SK-N-SH treated with all-trans-retinoic acid at 6 μM for 48 hours (cell line): ENCODE results near the gene FOXN1.

Source experiments
- ATAC-seq: fragments of 200-7000 bp; cut with Tn5 transposase; 3 replicates; pipeline ENCODE4 v1.9.1; 2020; ENCODE audit warnings: mild to moderate bottlenecking, moderate library complexity
- ARNTL ChIP-seq: fragments of 450-650 bp; formaldehyde crosslinking; IDR thresholded peaks from 2 replicates; pipeline ENCODE4 v1.5.0; 2020; ENCODE audit warnings: low read depth, mild to moderate bottlenecking, moderate library complexity, borderline replicate concordance
- BACH2 ChIP-seq: fragments of 250-450 bp; sonication (Bioruptor Pico); IDR thresholded peaks from 2 replicates; pipeline ENCODE4 v1.9.0; 2021; ENCODE audit warnings: mild to moderate bottlenecking, borderline replicate concordance
- CREB5 ChIP-seq: fragments of 250-450 bp; sonication (Bioruptor Pico); IDR thresholded peaks from 2 replicates; pipeline ENCODE4 v1.5.1; 2020; ENCODE audit warnings: low read depth, mild to moderate bottlenecking, moderate library complexity
- CSRNP3 ChIP-seq: fragments of 250-450 bp; sonication (Bioruptor Pico); IDR thresholded peaks from 2 replicates; pipeline ENCODE4 v1.5.1; 2021; ENCODE audit warnings: mild to moderate bottlenecking, moderate library complexity
- ESRRG ChIP-seq: fragments of 250-450 bp; sonication (Bioruptor Pico); IDR thresholded peaks from 2 replicates; pipeline ENCODE4 v1.6.1; 2021; ENCODE audit warnings: mild to moderate bottlenecking
- GLIS3 ChIP-seq: fragments of 250-450 bp; sonication (Bioruptor Pico); IDR thresholded peaks from 2 replicates; pipeline ENCODE4 v1.5.0; 2020; ENCODE audit warnings: mild to moderate bottlenecking, moderate library complexity
- ISL1 ChIP-seq: fragments of 250-450 bp; sonication (Bioruptor Pico); IDR thresholded peaks from 2 replicates; pipeline ENCODE4 v2.1.2; 2022; ENCODE audit warnings: mild to moderate bottlenecking, moderate library complexity
- OSR1 ChIP-seq: fragments of 250-450 bp; sonication (Bioruptor Pico); IDR thresholded peaks from 2 replicates; pipeline ENCODE4 v1.8.0; 2022; ENCODE audit warnings: moderate library complexity, mild to moderate bottlenecking, inconsistent platforms
- PATZ1 ChIP-seq: fragments of 250-450 bp; sonication (Bioruptor Pico); IDR thresholded peaks from 2 replicates; pipeline ENCODE4 v1.8.0; 2020; ENCODE audit warnings: mild to moderate bottlenecking, moderate library complexity, borderline replicate concordance
- POU6F1 ChIP-seq: fragments of 250-450 bp; sonication (Bioruptor Pico); IDR thresholded peaks from 2 replicates; pipeline ENCODE4 v1.8.0; 2021; ENCODE audit warnings: low read depth, mild to moderate bottlenecking, moderate library complexity, borderline replicate concordance
- PPARA ChIP-seq: fragments of 250-450 bp; sonication (Bioruptor Pico); IDR thresholded peaks from 2 replicates; pipeline ENCODE4 v1.5.0; 2020; ENCODE audit warnings: mild to moderate bottlenecking, borderline replicate concordance
- RARB ChIP-seq: fragments of 250-450 bp; sonication (Bioruptor Pico); IDR thresholded peaks from 2 replicates; pipeline ENCODE4 v1.8.0; 2021; ENCODE audit warnings: mild to moderate bottlenecking, moderate library complexity
- SNAI2 ChIP-seq: fragments of 250-450 bp; sonication (Bioruptor Pico); IDR thresholded peaks from 2 replicates; pipeline ENCODE4 v1.5.0; 2020; ENCODE audit warnings: mild to moderate bottlenecking, moderate library complexity
- TCF4 ChIP-seq: fragments of 250-450 bp; sonication (Bioruptor Pico); IDR thresholded peaks from 2 replicates; pipeline ENCODE4 v1.8.0; 2021; ENCODE audit warnings: mild to moderate bottlenecking, moderate library complexity, borderline replicate concordance
- TOX ChIP-seq: fragments of 250-450 bp; sonication (Bioruptor Pico); IDR thresholded peaks from 2 replicates; pipeline ENCODE4 v1.8.0; 2021; ENCODE audit warnings: mild to moderate bottlenecking, moderate library complexity, borderline replicate concordance
- TSHZ2 ChIP-seq: fragments of 250-450 bp; sonication (Bioruptor Pico); IDR thresholded peaks from 2 replicates; pipeline ENCODE4 v1.5.0; 2020; ENCODE audit warnings: mild to moderate bottlenecking, moderate library complexity
- ZC3H10 ChIP-seq: fragments of 250-450 bp; sonication (Bioruptor Pico); IDR thresholded peaks from 2 replicates; pipeline ENCODE4 v1.5.1; 2021; ENCODE audit warnings: mild to moderate bottlenecking, moderate library complexity
- ZFP3 ChIP-seq: fragments of 250-450 bp; sonication (Bioruptor Pico); IDR thresholded peaks from 2 replicates; pipeline ENCODE4 v1.5.0; 2020; ENCODE audit warnings: mild to moderate bottlenecking, moderate library complexity
- ZNF565 ChIP-seq: fragments of 450-650 bp; formaldehyde crosslinking; conservative IDR thresholded peaks from 2 replicates; pipeline ENCODE4 v1.5.0; 2020; ENCODE audit warnings: low read depth, mild to moderate bottlenecking, moderate library complexity
- ZNF70 ChIP-seq: fragments of 450-650 bp; formaldehyde crosslinking; IDR thresholded peaks from 2 replicates; pipeline ENCODE4 v1.5.0; 2020; ENCODE audit warnings: mild to moderate bottlenecking, moderate library complexity
- ZNF8 ChIP-seq: fragments of 450-650 bp; formaldehyde crosslinking; IDR thresholded peaks from 2 replicates; pipeline ENCODE4 v1.5.0; 2020; ENCODE audit warnings: mild to moderate bottlenecking, moderate library complexity

The FOXN1 gene

GRCh38 chr17:28554565-28554964 lies 48.4 kb downstream of the FOXN1 start:
- no peak for ATAC-seq
- TF ChIP-seq RARB (CRISPR knock-in tag) (no peak), ZC3H10 (CRISPR knock-in tag) (no peak), ZNF70 (CRISPR knock-in tag) (no peak), POU6F1 (CRISPR knock-in tag) (no peak), CSRNP3 (CRISPR knock-in tag) (no peak), SNAI2 (CRISPR knock-in tag) (no peak), CREB5 (no peak), BACH2 (CRISPR knock-in tag) (no peak), TCF4 (CRISPR knock-in tag) (no peak), TSHZ2 (no peak), ZNF565 (no peak), ESRRG (CRISPR knock-in tag) (no peak), PPARA (CRISPR knock-in tag) (no peak), ARNTL (CRISPR knock-in tag) (no peak), OSR1 (CRISPR knock-in tag) (no peak), PATZ1 (CRISPR knock-in tag) (no peak), ISL1 (CRISPR knock-in tag) (no peak), ZNF8 (no peak)

GRCh38 chr17:28555022-28555421 lies 48.9 kb downstream of the FOXN1 start:
- ATAC-seq, result no peak

More at GRCh38 chr17:28555022-28555421, 48.9 kb downstream of the FOXN1 start:
- no peak for TF ChIP-seq GLIS3 (CRISPR knock-in tag)
- no peak for TF ChIP-seq ZNF565
- TF ChIP-seq ARNTL (CRISPR knock-in tag), result no peak
- no peak for TF ChIP-seq OSR1 (CRISPR knock-in tag)
- TF ChIP-seq TSHZ2, result no peak
- no peak for TF ChIP-seq ZFP3
- no peak for TF ChIP-seq CREB5
- TF ChIP-seq PPARA (CRISPR knock-in tag), result no peak
- TF ChIP-seq SNAI2 (CRISPR knock-in tag), result no peak
- no peak for TF ChIP-seq TCF4 (CRISPR knock-in tag)
- no peak for TF ChIP-seq TOX (CRISPR knock-in tag)
- TF ChIP-seq, all 23 proteins: peak for 0
